ENCODE measurements around the gene LRRC58.
"Not testable (repeated sequence)": the region's sequence is repeated elsewhere in the genome, so short reads cannot be mapped to it uniquely, and the experiment has no call there.

Gene LRRC58

GRCh38 chr3:120348991-120349854, at the start of gene LRRC58:
LRRC58 (minus strand) TSS chr3:120349354; CDS start chr3:120349243, 111 bp downstream.
- peak; percentile 94 for DNase-seq

GRCh38 chr3:120396469-120396868, 47.3 kb upstream of the LRRC58 start:
- no peak for DNase-seq

GRCh38 chr3:120394347-120394746, 45.2 kb upstream of the LRRC58 start:
- no peak for DNase-seq

GRCh38 chr3:120393761-120394160, 44.6 kb upstream of the LRRC58 start:
- DNase-seq = no peak

GRCh38 chr3:120393243-120393642, 44.1 kb upstream of the LRRC58 start:
- DNase-seq = no peak

- DNase-seq = no peak
Measured at GRCh38 chr3:120382941-120383447, 33.8 kb upstream of the LRRC58 start.

GRCh38 chr3:120381503-120381902, 32.3 kb upstream of the LRRC58 start:
- no peak for DNase-seq

GRCh38 chr3:120377948-120378347, 28.8 kb upstream of the LRRC58 start:
- DNase-seq = not testable (repeated sequence)

GRCh38 chr3:120370463-120370862, 21.3 kb upstream of the LRRC58 start:
- no peak for DNase-seq

- no peak for DNase-seq
Measured at GRCh38 chr3:120369037-120369467, 19.9 kb upstream of the LRRC58 start.

GRCh38 chr3:120368172-120368571, 19.0 kb upstream of the LRRC58 start:
- DNase-seq = no peak

GRCh38 chr3:120364821-120365220, 15.7 kb upstream of the LRRC58 start:
- DNase-seq = no peak

GRCh38 chr3:120364101-120364500, 14.9 kb upstream of the LRRC58 start:
- no peak for DNase-seq

- no peak for DNase-seq
Measured at GRCh38 chr3:120357807-120358206, 8.7 kb upstream of the LRRC58 start.

- no peak for DNase-seq
Measured at GRCh38 chr3:120355486-120355885, 6.3 kb upstream of the LRRC58 start.

GRCh38 chr3:120353463-120353862, 4.3 kb upstream of the LRRC58 start:
- no peak for DNase-seq

GRCh38 chr3:120352017-120352416, 2.9 kb upstream of the LRRC58 start:
- DNase-seq = no peak

GRCh38 chr3:120350401-120350941, 1.3 kb upstream of the LRRC58 start:
- DNase-seq = no peak

- no peak for DNase-seq
Measured at GRCh38 chr3:120349855-120350125, 636 bp upstream of the LRRC58 start.

- no peak for DNase-seq
Measured at GRCh38 chr3:120348065-120348990, 826 bp downstream of the LRRC58 start.

GRCh38 chr3:120344349-120344748, 4.8 kb downstream of the LRRC58 start:
- no peak for DNase-seq

- no peak for DNase-seq
Measured at GRCh38 chr3:120341658-120342346, 7.4 kb downstream of the LRRC58 start.

GRCh38 chr3:120339362-120339761, 9.8 kb downstream of the LRRC58 start:
- DNase-seq = no peak
